Liver (tissue), 9 donors: ENCODE results near the gene TOX2. TPM values are rescaled to one million over a fixed set of nuclear protein-coding genes. Genes with fewer than 3 reads are reported as not detected.

Experiments
- DNase-seq: peaks from one replicate; pipeline ENCODE4 v3.0.0-alpha.2; 2017; ENCODE audit warnings: low spot score
- H3K27ac ChIP-seq, 2 donors: one replicate each; pipeline ENCODE4 v1.7.0; 2013; ENCODE audit warnings: inconsistent platforms in 2 of 2, low read length in 2 of 2, control low read depth in 1 of 2, low read depth in 1 of 2, mild to moderate bottlenecking in 1 of 2
- H3K27me3 ChIP-seq, 4 donors: one replicate each; pipeline versions ENCODE4 v1.6.1 to v1.7.0; 2013; ENCODE audit warnings: low read length in 3 of 4, inconsistent platforms in 1 of 4, mild to moderate bottlenecking in 1 of 4, moderate library complexity in 1 of 4; ENCODE audit not compliant: control insufficient read depth in 4 of 4, insufficient read depth in 4 of 4
- H3K36me3 ChIP-seq, 4 donors: one replicate each; pipeline versions ENCODE4 v1.6.1 to v1.7.0; 2013; ENCODE audit warnings: low read length in 3 of 4, mild to moderate bottlenecking in 3 of 4, low read depth in 1 of 4, moderate library complexity in 1 of 4; ENCODE audit not compliant: control insufficient read depth in 4 of 4, insufficient read depth in 3 of 4
- H3K4me1 ChIP-seq, 4 donors: one replicate each; pipeline versions ENCODE4 v1.6.1 to v1.7.0; 2013; ENCODE audit warnings: low read length in 3 of 4, mild to moderate bottlenecking in 3 of 4, moderate library complexity in 1 of 4; ENCODE audit not compliant: control insufficient read depth in 4 of 4, insufficient read depth in 4 of 4
- H3K4me3 ChIP-seq, 3 donors: one replicate each; pipeline versions ENCODE4 v1.6.1 to v1.7.0; 2013; ENCODE audit warnings: low read length in 3 of 3, control low read depth in 1 of 3, low read depth in 1 of 3, mild to moderate bottlenecking in 1 of 3
- H3K9ac ChIP-seq, 2 donors: one replicate each; pipeline ENCODE4 v1.7.0; 2013; ENCODE audit warnings: low read length in 2 of 2, mild to moderate bottlenecking in 2 of 2, moderate library complexity in 2 of 2, control low read depth in 1 of 2, low read depth in 1 of 2
- H3K9me3 ChIP-seq, 4 donors: one replicate each; pipeline versions ENCODE4 v1.6.1 to v1.7.0; 2013; ENCODE audit warnings: low read length in 3 of 4; ENCODE audit not compliant: control insufficient read depth in 4 of 4
- ATF3 ChIP-seq: IDR thresholded peaks from 2 replicates; pipeline ENCODE4 v1.6.1; 2016; ENCODE audit warnings: antibody characterized with exemption
- FOXA1 ChIP-seq: IDR thresholded peaks from 2 replicates; pipeline ENCODE4 v1.6.1; 2016; ENCODE audit warnings: antibody characterized with exemption
- FOXA2 ChIP-seq: IDR thresholded peaks from 2 replicates; pipeline ENCODE4 v1.6.1; 2016; ENCODE audit warnings: antibody characterized with exemption
- GABPA ChIP-seq, 2 donors: IDR thresholded peaks in 1 of 2; conservative IDR thresholded peaks in 1 of 2; 2 replicates each; pipeline ENCODE4 v1.6.1; 2016; ENCODE audit warnings: antibody characterized with exemption in 2 of 2, mild to moderate bottlenecking in 1 of 2, moderate library complexity in 1 of 2
- HNF4A ChIP-seq, 2 donors: conservative IDR thresholded peaks; 2 replicates each; pipeline ENCODE4 v1.6.1; 2016; ENCODE audit warnings: antibody characterized with exemption in 2 of 2, mild to moderate bottlenecking in 2 of 2
- HNF4G ChIP-seq: IDR thresholded peaks from 2 replicates; pipeline ENCODE4 v1.6.1; 2016; ENCODE audit warnings: antibody characterized with exemption
- JUND ChIP-seq, 2 donors: IDR thresholded peaks; 2 replicates each; pipeline ENCODE4 v1.6.1; 2016; ENCODE audit warnings: antibody characterized with exemption in 2 of 2
- NR2F2 ChIP-seq: IDR thresholded peaks from 2 replicates; pipeline ENCODE4 v1.6.1; 2016; ENCODE audit warnings: antibody characterized with exemption
- RXRA ChIP-seq, 2 donors: IDR thresholded peaks; 2 replicates each; pipeline ENCODE4 v1.6.1; 2017 to 2018; ENCODE audit warnings: antibody characterized with exemption in 2 of 2, mild to moderate bottlenecking in 1 of 2
- SP1 ChIP-seq: IDR thresholded peaks from 2 replicates; pipeline ENCODE4 v1.6.1; 2018; ENCODE audit warnings: antibody characterized with exemption, mild to moderate bottlenecking
- TAF1 ChIP-seq: conservative IDR thresholded peaks from 2 replicates; pipeline ENCODE4 v1.6.1; 2016; ENCODE audit warnings: antibody characterized with exemption, mild to moderate bottlenecking
- YY1 ChIP-seq: IDR thresholded peaks from 2 replicates; pipeline ENCODE4 v1.6.1; 2016; ENCODE audit warnings: antibody characterized with exemption, mild to moderate bottlenecking
- WGBS: extraction: QIAGEN DNeasy Blood & Tissue Kit; methylation state at CpG from one replicate; pipeline ENCODE4 v1.1.7; 2013; 5-methylcytosine and 5-hydroxymethylcytosine counted together
- polyA plus RNA-seq, 2 donors: library from polyadenylated mRNA; stranded (reverse) in 1 of 2; unstranded in 1 of 2; fragments of 200-250 nt in 1 of 2; fragments of >200 nt in 1 of 2; fragmentation: Nextera tagmentation in 1 of 2; extraction: Ambion mirVana in 1 of 2; gene quantifications; one replicate each; pipeline versions ENCODE4 v1.2.1 to v1.2.3, GENCODE V29; 2013 to 2015
- total RNA-seq, 2 donors: library from RNA; depleted of rRNA; stranded (reverse); fragments of >200 nt; gene quantifications; one replicate each; pipeline ENCODE4 v1.2.3, GENCODE V29; 2014
- TF ChIP-seq, protein P1 (sequence below): fragments of 150-350 bp; IDR thresholded peaks from 2 replicates; pipeline ENCODE4 v1.5.1; 2017; ENCODE audit warnings: improper control_type of control experiment, low read depth, low read length; ENCODE audit not compliant: missing input control
- TF ChIP-seq, protein P2 (sequence below): IDR thresholded peaks from 2 replicates; pipeline ENCODE4 v1.6.1; 2016; ENCODE audit warnings: antibody characterized with exemption
- TF ChIP-seq, protein P3 (sequence below): IDR thresholded peaks from 2 replicates; pipeline ENCODE4 v1.6.1; 2016; ENCODE audit warnings: antibody characterized with exemption, mild to moderate bottlenecking
- TF ChIP-seq, protein P4 (sequence below): IDR thresholded peaks from 2 replicates; pipeline ENCODE4 v1.6.1; 2016; ENCODE audit warnings: antibody characterized with exemption
- donor health status: healthy.
- donor health status: healthy.
- donor health status: healthy.
- donor health status: healthy.
- donor health status: healthy.

Gene TOX2
- total and polyA plus RNA-seq, 4 donors = 0.33 to 2.7 (median 1.4) TPM

DNA sequence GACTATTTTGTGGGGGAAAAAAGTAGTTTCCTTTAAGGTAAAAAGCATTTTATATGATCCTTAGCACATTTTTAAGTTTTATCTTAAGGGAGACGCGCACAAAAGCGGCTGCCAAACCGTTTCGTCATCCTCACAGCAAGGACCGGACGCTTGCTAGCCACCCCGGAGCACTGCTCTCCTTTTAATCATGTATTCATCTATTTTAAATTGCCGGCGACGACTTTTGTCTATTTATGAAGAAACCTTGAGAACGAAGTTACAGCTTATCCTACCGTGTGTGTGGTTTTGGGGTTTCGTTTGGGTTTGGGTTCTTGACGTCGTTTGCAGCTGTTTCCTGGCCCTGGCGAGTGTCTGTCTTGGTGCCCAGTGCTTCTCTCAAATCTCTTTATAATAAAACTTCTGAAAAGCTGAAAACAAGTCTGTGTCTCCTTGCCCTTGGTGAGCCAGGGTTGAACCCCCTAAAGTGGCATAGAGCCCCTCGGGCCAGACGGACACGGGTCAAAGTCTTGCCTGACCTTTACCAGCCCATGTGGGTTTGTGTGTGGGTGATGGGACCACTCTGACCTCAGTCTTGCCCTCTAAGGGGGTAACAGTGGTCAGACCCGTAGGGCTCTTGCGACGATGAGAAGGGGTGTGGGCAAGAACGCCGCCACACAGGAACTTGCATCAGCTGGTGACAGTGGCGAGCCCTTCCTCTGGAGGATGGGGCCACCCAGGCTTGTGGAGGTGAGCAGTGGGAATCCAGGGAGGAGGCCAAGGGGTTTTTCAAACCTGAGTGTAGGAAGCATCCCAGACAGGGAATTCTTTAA is 154.8 kb downstream of the TOX2 start (continued):
- TF ChIP-seq HNF4A (conservative IDR thresholded peaks at IDR 0.05) = no peak

DNA sequence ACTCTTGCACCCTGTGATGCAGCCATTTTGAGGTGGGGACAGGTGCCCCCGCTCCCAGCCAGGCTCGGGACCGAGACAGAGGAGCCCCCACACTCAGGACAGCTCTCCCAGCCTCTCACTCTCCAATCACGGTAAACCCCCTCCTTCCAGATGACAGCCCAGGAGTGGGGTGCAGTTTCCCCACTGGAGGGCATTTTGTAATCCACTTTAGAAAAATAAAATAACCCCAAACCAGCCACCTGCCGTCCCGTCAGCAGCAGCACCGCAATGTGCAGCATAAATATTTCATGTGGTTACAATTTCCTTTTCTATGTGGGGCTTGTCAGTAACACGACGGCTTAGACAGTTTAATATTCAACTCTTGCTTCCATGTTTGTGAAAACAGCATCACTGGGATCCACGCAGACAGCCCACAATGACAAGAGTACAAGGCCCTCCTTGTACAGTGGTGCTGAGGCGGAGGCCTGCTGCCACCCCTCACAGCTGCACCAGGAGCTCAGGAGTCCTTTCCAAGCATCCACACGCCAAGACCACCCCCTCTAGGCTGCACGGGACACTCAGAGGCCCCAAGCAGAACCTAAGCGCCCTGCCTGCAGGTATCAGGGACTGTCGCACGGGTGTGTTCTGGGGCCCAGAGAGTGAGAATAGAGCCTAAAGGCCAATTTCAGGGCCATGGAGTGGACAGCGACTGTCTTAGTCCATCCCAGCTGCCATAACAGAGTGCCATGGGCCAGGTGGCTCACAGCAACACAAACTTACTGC is 155.7 kb downstream of the TOX2 start:
- H3K4me3 ChIP-seq = no peak overlapping the region
- no peaks in the 10 kb centered on the region for H3K36me3 ChIP-seq
- 72% methylated on average over 17 of the region's 17 CpGs for WGBS
- H3K4me1 ChIP-seq = no peaks in the 10 kb centered on the region
- no peak overlapping the region for H3K27ac ChIP-seq
- TF ChIP-seq HNF4G = no peak
- no peak for TF ChIP-seq TAF1
- no peak for TF ChIP-seq NR2F2
- TF ChIP-seq FOXA1 = no peak
- TF ChIP-seq, protein P1, sequence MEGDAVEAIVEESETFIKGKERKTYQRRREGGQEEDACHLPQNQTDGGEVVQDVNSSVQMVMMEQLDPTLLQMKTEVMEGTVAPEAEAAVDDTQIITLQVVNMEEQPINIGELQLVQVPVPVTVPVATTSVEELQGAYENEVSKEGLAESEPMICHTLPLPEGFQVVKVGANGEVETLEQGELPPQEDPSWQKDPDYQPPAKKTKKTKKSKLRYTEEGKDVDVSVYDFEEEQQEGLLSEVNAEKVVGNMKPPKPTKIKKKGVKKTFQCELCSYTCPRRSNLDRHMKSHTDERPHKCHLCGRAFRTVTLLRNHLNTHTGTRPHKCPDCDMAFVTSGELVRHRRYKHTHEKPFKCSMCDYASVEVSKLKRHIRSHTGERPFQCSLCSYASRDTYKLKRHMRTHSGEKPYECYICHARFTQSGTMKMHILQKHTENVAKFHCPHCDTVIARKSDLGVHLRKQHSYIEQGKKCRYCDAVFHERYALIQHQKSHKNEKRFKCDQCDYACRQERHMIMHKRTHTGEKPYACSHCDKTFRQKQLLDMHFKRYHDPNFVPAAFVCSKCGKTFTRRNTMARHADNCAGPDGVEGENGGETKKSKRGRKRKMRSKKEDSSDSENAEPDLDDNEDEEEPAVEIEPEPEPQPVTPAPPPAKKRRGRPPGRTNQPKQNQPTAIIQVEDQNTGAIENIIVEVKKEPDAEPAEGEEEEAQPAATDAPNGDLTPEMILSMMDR = no peak
- TF ChIP-seq, protein P2, sequence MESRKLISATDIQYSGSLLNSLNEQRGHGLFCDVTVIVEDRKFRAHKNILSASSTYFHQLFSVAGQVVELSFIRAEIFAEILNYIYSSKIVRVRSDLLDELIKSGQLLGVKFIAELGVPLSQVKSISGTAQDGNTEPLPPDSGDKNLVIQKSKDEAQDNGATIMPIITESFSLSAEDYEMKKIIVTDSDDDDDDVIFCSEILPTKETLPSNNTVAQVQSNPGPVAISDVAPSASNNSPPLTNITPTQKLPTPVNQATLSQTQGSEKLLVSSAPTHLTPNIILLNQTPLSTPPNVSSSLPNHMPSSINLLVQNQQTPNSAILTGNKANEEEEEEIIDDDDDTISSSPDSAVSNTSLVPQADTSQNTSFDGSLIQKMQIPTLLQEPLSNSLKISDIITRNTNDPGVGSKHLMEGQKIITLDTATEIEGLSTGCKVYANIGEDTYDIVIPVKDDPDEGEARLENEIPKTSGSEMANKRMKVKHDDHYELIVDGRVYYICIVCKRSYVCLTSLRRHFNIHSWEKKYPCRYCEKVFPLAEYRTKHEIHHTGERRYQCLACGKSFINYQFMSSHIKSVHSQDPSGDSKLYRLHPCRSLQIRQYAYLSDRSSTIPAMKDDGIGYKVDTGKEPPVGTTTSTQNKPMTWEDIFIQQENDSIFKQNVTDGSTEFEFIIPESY = no peak
- TF ChIP-seq, protein P3, sequence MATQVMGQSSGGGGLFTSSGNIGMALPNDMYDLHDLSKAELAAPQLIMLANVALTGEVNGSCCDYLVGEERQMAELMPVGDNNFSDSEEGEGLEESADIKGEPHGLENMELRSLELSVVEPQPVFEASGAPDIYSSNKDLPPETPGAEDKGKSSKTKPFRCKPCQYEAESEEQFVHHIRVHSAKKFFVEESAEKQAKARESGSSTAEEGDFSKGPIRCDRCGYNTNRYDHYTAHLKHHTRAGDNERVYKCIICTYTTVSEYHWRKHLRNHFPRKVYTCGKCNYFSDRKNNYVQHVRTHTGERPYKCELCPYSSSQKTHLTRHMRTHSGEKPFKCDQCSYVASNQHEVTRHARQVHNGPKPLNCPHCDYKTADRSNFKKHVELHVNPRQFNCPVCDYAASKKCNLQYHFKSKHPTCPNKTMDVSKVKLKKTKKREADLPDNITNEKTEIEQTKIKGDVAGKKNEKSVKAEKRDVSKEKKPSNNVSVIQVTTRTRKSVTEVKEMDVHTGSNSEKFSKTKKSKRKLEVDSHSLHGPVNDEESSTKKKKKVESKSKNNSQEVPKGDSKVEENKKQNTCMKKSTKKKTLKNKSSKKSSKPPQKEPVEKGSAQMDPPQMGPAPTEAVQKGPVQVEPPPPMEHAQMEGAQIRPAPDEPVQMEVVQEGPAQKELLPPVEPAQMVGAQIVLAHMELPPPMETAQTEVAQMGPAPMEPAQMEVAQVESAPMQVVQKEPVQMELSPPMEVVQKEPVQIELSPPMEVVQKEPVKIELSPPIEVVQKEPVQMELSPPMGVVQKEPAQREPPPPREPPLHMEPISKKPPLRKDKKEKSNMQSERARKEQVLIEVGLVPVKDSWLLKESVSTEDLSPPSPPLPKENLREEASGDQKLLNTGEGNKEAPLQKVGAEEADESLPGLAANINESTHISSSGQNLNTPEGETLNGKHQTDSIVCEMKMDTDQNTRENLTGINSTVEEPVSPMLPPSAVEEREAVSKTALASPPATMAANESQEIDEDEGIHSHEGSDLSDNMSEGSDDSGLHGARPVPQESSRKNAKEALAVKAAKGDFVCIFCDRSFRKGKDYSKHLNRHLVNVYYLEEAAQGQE = no peak
- no peak for TF ChIP-seq GABPA (IDR thresholded peaks at IDR 0.05 in 1 of 2, conservative IDR thresholded peaks at IDR 0.05 in 1 of 2)
- H3K9me3 ChIP-seq = no peaks in the 10 kb centered on the region
- no peaks in the 10 kb centered on the region for H3K27me3 ChIP-seq
- DNase-seq = peak; percentile 14
- no peak overlapping the region for H3K9ac ChIP-seq

DNA sequence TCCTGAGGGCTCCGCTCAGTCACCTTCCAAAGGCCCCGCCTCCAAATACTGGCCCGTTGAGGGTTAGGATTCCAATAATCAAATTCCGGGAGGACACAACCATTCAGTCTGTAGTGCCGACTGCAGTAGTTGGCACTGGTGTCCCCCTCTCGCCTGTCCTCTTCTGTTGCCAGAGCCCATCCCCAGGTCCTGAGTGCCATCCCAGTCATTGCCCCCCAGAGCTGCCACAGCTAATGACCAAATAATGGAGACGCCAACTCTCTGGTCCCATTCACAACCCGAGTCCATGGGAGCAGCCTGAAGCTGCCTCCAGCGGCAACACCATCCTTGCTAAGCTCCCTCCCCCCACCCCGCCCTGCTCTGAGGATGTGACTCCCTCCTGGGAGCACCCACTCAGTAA is 156.4 kb downstream of the TOX2 start:
- Histone ChIP-seq H3K36me3 (no peaks in the 10 kb centered on the region), H3K27ac (no peak overlapping the region), H3K9me3 (no peaks in the 10 kb centered on the region), H3K4me1 (no peaks in the 10 kb centered on the region), H3K4me3 (no peak overlapping the region), H3K9ac (no peak overlapping the region), H3K27me3 (no peaks in the 10 kb centered on the region)
- WGBS = 85% methylated on average over 10 of the region's 10 CpGs
- DNase-seq = peak; percentile 24
- no peak for TF ChIP-seq RXRA (IDR thresholded peaks at IDR 0.05)
- TF ChIP-seq SP1 = no peak
- no peak for TF ChIP-seq HNF4G
- TF ChIP-seq, protein P1 = no peak
- TF ChIP-seq YY1 = no peak
- no peak for TF ChIP-seq TAF1
- TF ChIP-seq, protein P2 = no peak
- no peak for TF ChIP-seq FOXA2
- no peak for TF ChIP-seq JUND (IDR thresholded peaks at IDR 0.05)
- TF ChIP-seq ATF3 = no peak
- TF ChIP-seq, protein P4, sequence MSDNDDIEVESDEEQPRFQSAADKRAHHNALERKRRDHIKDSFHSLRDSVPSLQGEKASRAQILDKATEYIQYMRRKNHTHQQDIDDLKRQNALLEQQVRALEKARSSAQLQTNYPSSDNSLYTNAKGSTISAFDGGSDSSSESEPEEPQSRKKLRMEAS = no peak
